HL-60 (cell line): ENCODE data around the gene PRAME.

ENCODE experiments used
- POLR2AphosphoS5 ChIP-seq: IDR thresholded peaks from 2 replicates; pipeline ENCODE4 v1.6.1; 2012; ENCODE audit warnings: low read depth
- TF ChIP-seq, protein P1 (sequence below): IDR thresholded peaks from one replicate; pipeline ENCODE4 v1.5.1; 2011; ENCODE audit warnings: low read length, control low read depth, inconsistent platforms; ENCODE audit not compliant: insufficient read depth

DNA sequence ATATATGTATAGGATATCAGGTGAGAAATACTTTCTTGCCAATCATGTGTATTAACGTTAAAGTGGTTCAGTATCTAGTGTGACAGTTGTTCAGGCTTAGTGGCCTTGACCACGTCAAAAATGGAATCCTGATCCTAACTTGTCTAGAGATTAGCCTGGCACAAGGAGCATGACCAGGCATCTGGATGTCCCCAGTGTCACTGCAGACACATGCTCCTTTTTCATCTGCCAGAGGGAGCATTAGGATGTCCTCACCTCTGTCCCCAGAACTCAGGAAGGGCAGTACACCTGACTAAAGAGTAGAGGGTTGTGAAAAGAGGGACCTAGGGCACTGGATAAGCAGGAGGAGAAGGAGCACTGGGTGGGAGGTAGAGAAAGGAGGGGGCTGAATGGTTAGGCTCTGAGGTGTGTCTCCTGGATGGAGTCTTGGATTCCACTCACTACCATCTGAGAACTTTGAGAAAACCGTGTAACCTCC lies 44.4 kb upstream of the PRAME start:
- TF ChIP-seq, protein P1, sequence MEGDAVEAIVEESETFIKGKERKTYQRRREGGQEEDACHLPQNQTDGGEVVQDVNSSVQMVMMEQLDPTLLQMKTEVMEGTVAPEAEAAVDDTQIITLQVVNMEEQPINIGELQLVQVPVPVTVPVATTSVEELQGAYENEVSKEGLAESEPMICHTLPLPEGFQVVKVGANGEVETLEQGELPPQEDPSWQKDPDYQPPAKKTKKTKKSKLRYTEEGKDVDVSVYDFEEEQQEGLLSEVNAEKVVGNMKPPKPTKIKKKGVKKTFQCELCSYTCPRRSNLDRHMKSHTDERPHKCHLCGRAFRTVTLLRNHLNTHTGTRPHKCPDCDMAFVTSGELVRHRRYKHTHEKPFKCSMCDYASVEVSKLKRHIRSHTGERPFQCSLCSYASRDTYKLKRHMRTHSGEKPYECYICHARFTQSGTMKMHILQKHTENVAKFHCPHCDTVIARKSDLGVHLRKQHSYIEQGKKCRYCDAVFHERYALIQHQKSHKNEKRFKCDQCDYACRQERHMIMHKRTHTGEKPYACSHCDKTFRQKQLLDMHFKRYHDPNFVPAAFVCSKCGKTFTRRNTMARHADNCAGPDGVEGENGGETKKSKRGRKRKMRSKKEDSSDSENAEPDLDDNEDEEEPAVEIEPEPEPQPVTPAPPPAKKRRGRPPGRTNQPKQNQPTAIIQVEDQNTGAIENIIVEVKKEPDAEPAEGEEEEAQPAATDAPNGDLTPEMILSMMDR, result no peak
- no peak for TF ChIP-seq POLR2AphosphoS5
